ENCODE measurements around the gene BANF2. TPM values are rescaled to one million over a fixed set of nuclear protein-coding genes. Genes with fewer than 3 reads are reported as not detected.

The BANF2 gene
- total RNA-seq, 1 donor from 2014 or later = not detected

DNA sequence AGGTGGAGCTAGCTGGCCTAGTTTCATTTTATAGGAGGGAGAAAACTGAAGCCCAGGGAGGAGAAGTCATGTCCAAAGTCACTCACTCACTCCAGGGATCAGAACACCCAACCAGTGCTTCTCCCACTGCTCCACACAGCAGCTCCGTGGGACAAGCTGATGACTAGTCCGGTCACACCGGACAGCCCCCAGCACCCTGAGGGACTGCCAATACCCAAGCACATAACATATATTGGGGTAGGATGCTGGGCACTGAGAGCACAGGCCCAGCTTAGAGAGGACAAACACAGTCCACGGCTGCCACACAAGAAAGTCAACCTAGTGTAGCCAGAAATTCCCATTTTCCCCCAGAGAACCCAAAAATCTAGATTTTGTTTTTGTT, 23.4 kb upstream of the BANF2 start:
- TF ChIP-seq, protein P1, sequence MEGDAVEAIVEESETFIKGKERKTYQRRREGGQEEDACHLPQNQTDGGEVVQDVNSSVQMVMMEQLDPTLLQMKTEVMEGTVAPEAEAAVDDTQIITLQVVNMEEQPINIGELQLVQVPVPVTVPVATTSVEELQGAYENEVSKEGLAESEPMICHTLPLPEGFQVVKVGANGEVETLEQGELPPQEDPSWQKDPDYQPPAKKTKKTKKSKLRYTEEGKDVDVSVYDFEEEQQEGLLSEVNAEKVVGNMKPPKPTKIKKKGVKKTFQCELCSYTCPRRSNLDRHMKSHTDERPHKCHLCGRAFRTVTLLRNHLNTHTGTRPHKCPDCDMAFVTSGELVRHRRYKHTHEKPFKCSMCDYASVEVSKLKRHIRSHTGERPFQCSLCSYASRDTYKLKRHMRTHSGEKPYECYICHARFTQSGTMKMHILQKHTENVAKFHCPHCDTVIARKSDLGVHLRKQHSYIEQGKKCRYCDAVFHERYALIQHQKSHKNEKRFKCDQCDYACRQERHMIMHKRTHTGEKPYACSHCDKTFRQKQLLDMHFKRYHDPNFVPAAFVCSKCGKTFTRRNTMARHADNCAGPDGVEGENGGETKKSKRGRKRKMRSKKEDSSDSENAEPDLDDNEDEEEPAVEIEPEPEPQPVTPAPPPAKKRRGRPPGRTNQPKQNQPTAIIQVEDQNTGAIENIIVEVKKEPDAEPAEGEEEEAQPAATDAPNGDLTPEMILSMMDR (IDR thresholded peaks at IDR 0.05; ENCODE audit: unreplicated experiment) = no peak
- Mint-ChIP-seq H3K36me3 (ENCODE audit: insufficient read depth) (peaks cover 17% of the 10 kb centered on the region), H3K27ac (no peak overlapping the region), H3K27me3 (no peaks in the 10 kb centered on the region), H3K4me3 (ENCODE audit: low read depth) (no peak overlapping the region), H3K4me1 (ENCODE audit: low read depth) (peaks cover 40% of the 10 kb centered on the region), H3K9me3 (ENCODE audit: low read depth) (no peaks in the 10 kb centered on the region)
- no peak for DNase-seq (ENCODE audit: low spot score, unreplicated experiment)

DNA sequence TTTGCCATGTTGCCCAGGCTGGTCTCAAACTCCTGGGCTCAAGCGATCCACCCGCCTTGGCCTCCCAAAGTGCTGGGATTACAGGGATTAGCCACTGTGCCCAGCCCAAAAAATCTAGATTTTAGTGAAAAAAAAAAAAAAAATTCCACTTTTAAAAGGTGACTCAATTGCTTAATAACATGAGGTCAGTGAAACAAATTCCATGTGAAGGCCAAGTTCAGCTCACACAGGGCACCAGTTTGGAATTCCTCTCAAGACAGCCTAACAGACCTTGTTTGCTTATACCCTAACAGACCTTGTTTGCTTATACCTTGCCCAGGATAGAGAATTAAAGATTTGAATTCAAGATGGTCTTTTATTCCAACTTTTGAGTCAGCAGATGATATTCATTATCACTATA, 22.8 kb upstream of the BANF2 start:
- H3K27me3 Mint-ChIP-seq = no peaks in the 10 kb centered on the region
- H3K9me3 Mint-ChIP-seq (ENCODE audit: low read depth) = no peaks in the 10 kb centered on the region
- peaks cover 16% of the 10 kb centered on the region for H3K36me3 Mint-ChIP-seq (ENCODE audit: insufficient read depth)
- peaks cover 40% of the 10 kb centered on the region for H3K4me1 Mint-ChIP-seq (ENCODE audit: low read depth)
- DNase-seq (ENCODE audit: low spot score, unreplicated experiment) = no peak
- no peak overlapping the region for H3K4me3 Mint-ChIP-seq (ENCODE audit: low read depth)
- TF ChIP-seq, protein P1 (IDR thresholded peaks at IDR 0.05; ENCODE audit: unreplicated experiment) = no peak
- H3K27ac Mint-ChIP-seq = peak overlapping the region; percentile 59

DNA sequence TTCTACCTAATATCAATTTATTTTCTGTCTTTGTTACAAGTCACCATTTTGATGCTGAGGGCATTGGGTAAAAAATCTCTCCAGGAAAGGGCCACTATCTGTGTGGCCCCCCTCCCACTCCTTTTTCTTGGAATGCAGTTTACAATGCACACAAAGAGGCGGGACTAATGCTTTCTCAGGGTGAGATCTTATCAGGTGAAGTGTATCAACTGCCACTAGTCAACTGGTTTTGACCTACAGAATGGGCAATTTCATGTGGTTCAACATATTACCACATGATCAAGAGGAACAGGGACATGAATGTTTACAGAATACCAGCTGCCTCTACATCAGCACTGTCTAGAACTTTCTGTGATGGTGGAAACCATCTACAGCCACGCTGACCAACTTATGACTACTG, 21.5 kb upstream of the BANF2 start:
- Mint-ChIP-seq H3K9me3 (ENCODE audit: low read depth) (no peaks in the 10 kb centered on the region), H3K27me3 (no peaks in the 10 kb centered on the region), H3K27ac (peak overlapping the region; percentile 87), H3K4me1 (ENCODE audit: low read depth) (peaks cover 42% of the 10 kb centered on the region), H3K36me3 (ENCODE audit: insufficient read depth) (peaks cover 12% of the 10 kb centered on the region), H3K4me3 (ENCODE audit: low read depth) (no peak overlapping the region)
- TF ChIP-seq, protein P1 (IDR thresholded peaks at IDR 0.05; ENCODE audit: unreplicated experiment) = no peak
- DNase-seq (ENCODE audit: low spot score, unreplicated experiment) = no peak

DNA sequence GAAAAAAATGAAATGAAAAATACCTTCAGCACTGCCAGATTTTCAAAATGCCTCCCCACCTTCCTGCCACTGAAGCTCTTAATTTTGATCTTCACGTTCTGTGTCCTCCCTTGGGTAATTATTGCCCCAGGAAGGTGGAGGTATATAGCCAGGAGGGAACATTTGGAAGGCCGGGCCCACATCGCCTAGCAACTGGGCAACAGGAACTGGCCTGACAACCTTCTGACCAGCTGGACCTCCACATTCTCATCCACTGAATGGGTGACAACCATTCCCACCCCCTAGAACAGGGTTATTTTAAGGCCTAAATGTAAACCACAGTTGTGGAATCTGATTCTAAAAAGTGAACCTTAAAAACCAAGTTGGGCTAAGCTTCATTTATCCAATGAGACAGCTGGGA, 20.9 kb upstream of the BANF2 start:
- Mint-ChIP-seq H3K36me3 (ENCODE audit: insufficient read depth) (peaks cover 12% of the 10 kb centered on the region), H3K27ac (peak overlapping the region; percentile 52), H3K4me3 (ENCODE audit: low read depth) (peak overlapping the region; percentile 14), H3K4me1 (ENCODE audit: low read depth) (peaks cover 44% of the 10 kb centered on the region), H3K9me3 (ENCODE audit: low read depth) (no peaks in the 10 kb centered on the region), H3K27me3 (no peaks in the 10 kb centered on the region)
- TF ChIP-seq, protein P1 (IDR thresholded peaks at IDR 0.05; ENCODE audit: unreplicated experiment) = no peak
- DNase-seq (ENCODE audit: low spot score, unreplicated experiment) = no peak

DNA sequence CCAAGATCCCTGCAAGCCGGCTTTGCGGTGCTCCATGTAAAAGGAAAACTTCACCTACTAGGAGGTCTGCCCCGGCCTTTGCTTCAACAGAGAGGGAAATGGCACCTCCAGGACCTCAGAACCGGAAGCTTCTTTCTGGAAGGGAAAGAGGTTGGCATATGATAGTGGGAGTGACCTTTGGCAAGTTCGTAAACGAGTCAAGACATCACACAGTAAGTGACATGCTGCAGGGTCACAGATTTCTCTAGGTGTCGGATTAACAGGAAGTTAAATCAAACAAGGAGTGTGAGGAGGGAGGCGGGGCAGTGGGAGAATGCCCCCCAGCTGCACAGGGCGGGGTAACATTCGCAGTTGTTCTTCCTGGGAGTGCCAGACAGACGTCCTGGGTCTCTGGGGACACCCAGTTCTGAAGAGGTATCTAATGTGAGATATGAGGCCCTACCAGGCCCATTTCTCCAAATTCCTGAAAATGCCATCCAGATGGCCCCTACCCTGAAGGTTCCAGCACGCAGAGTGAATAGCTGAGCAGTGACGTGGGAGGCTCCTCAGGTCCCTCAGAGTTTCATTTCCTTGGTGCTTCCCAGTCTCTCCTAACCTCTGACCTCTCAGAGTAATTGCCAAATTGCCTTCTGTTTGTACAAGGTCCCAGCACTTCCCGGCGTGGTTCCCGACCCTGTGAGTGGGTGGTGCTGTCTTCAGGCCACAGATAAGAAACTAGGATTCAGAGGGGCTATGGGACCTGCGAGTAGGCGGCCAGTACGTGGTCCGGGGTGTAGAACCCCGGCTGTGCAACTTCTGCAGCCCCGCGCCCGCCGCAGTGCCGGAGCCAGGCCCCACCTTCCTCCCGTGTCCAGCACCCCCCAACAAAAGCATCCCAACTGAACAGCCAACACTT, 19.6 kb upstream of the BANF2 start:
- Mint-ChIP-seq H3K4me3 (ENCODE audit: low read depth) (peak overlapping the region; percentile 89), H3K27ac (peak overlapping the region; percentile 97), H3K36me3 (ENCODE audit: insufficient read depth) (peaks cover 10% of the 10 kb centered on the region), H3K27me3 (no peaks in the 10 kb centered on the region), H3K9me3 (ENCODE audit: low read depth) (no peaks in the 10 kb centered on the region), H3K4me1 (ENCODE audit: low read depth) (peaks cover 51% of the 10 kb centered on the region)
- TF ChIP-seq, protein P1 (IDR thresholded peaks at IDR 0.05; ENCODE audit: unreplicated experiment) = no peak
- DNase-seq (ENCODE audit: low spot score, unreplicated experiment) = no peak

Measured in progenitor cell of endocrine pancreas (in vitro differentiated cells).